Uterus (tissue), 4 donors: Measurements from ENCODE around the gene FKBP10. TPM values are rescaled to one million over a fixed set of nuclear protein-coding genes. Genes with fewer than 3 reads are reported as not detected.

Experiments used
- DNase-seq, 2 donors: peaks; one replicate each; pipeline ENCODE4 v3.0.0-alpha.2; 2019 to 2020
- H3K27ac ChIP-seq, 2 donors: fragments of 200-600 bp; sonication (generic); 1 replicate in 1 of 2; 2 replicates in 1 of 2; pipeline ENCODE4 v1.5.1; 2016 to 2018
- H3K27me3 ChIP-seq, 2 donors: fragments of 200-600 bp; sonication (generic); one replicate each; pipeline ENCODE4 v1.5.1; 2018 to 2019; ENCODE audit warnings: control low read depth in 1 of 2
- H3K36me3 ChIP-seq, 2 donors: fragments of 200-600 bp; sonication (generic); one replicate each; pipeline ENCODE4 v1.5.1; 2019; ENCODE audit warnings: control low read depth in 1 of 2
- H3K4me1 ChIP-seq, 2 donors: fragments of 200-600 bp; sonication (generic); one replicate each; pipeline ENCODE4 v1.5.1; 2018 to 2019; ENCODE audit warnings: control low read depth in 1 of 2
- H3K4me3 ChIP-seq, 2 donors: fragments of 200-600 bp; sonication (generic); 1 replicate in 1 of 2; 2 replicates in 1 of 2; pipeline ENCODE4 v1.5.1; 2018 to 2019; ENCODE audit warnings: mild to moderate bottlenecking in 1 of 2
- H3K9me3 ChIP-seq, 2 donors: fragments of 200-600 bp; sonication (generic); one replicate each; pipeline ENCODE4 v1.5.1; 2019; ENCODE audit warnings: control low read depth in 1 of 2
- CTCF ChIP-seq, 4 experiments: fragments of 200-600 bp in 2 of 4; fragments of 450-650 bp in 2 of 4; sonication (generic) in 2 of 4; IDR thresholded peaks; one replicate each; pipeline ENCODE4 v1.5.1; 2016 to 2019; ENCODE audit warnings: antibody characterized with exemption in 4 of 4, mild to moderate bottlenecking in 2 of 4, moderate library complexity in 1 of 4
- POLR2A ChIP-seq, 2 donors: fragments of 450-650 bp; IDR thresholded peaks; one replicate each; pipeline ENCODE4 v1.6.1; 2016; ENCODE audit warnings: antibody characterized with exemption in 2 of 2, mild to moderate bottlenecking in 1 of 2, moderate library complexity in 1 of 2
- intact Hi-C: fragments of 100-400 bp; cut with DNase I; formaldehyde crosslinking; loops from one replicate; pipeline ENCODE4 v1.15.1; 2023; ENCODE audit warnings: low total_unique reads
- total RNA-seq, 4 donors: library from RNA; depleted of rRNA in 3 of 4; stranded (reverse); fragments of >200 nt in 3 of 4; gene quantifications; one replicate each; pipeline versions ENCODE4 v1.1.0 to v1.2.4, GENCODE V29; 2014 to 2023
- donor health status: DM: yes; HTN: yes; CAD: no.

FKBP10 gene
- total RNA-seq, 4 donors from 2014 or later = 22.9 to 226 (median 89.5) TPM

- TF ChIP-seq POLR2A (IDR thresholded peaks at IDR 0.05) (no peak), CTCF (IDR thresholded peaks at IDR 0.05) (no peak)
- H3K36me3 ChIP-seq = no peaks in the 10 kb centered on the region
- H3K27ac ChIP-seq = peak overlapping the region; percentile 83 to 86
- intact Hi-C loops = no loop called here
- H3K9me3 ChIP-seq = no peaks in the 10 kb centered on the region
- peaks cover 0 to 7% of the 10 kb centered on the region in 2 donors for H3K4me1 ChIP-seq
- DNase-seq = no peak
- H3K4me3 ChIP-seq = peak overlapping the region; percentile 74 to 78
- no peaks in the 10 kb centered on the region for H3K27me3 ChIP-seq
Observed at GRCh38 chr17:41813152-41813680, 412 bp downstream of the FKBP10 start.

- Histone ChIP-seq H3K9me3 (no peaks in the 10 kb centered on the region), H3K36me3 (no peaks in the 10 kb centered on the region), H3K27me3 (no peaks in the 10 kb centered on the region), H3K27ac (peak overlapping the region; percentile 83 to 86), H3K4me1 (peaks cover 0 to 7% of the 10 kb centered on the region in 2 donors), H3K4me3 (peak overlapping the region; percentile 74 to 78)
- no peak for DNase-seq
- TF ChIP-seq POLR2A (IDR thresholded peaks at IDR 0.05) (no peak), CTCF (IDR thresholded peaks at IDR 0.05) (no peak)
- intact Hi-C loops = no loop called here
Observed at GRCh38 chr17:41813699-41814124, 908 bp downstream of the FKBP10 start.

- TF ChIP-seq POLR2A (IDR thresholded peaks at IDR 0.05) (no peak), CTCF (IDR thresholded peaks at IDR 0.05) (no peak)
- H3K4me1 ChIP-seq = peaks cover 0 to 7% of the 10 kb centered on the region in 2 donors
- H3K27me3 ChIP-seq = no peaks in the 10 kb centered on the region
- H3K27ac ChIP-seq = peak overlapping the region in 1 of 2 donors; percentile 86
- H3K4me3 ChIP-seq = no peak overlapping the region
- intact Hi-C loops = no loop called here
- DNase-seq = no peak
- H3K36me3 ChIP-seq = no peaks in the 10 kb centered on the region
- H3K9me3 ChIP-seq = no peaks in the 10 kb centered on the region
Observed at GRCh38 chr17:41814195-41814594, 1.4 kb downstream of the FKBP10 start.

- TF ChIP-seq CTCF (IDR thresholded peaks at IDR 0.05) (no peak), POLR2A (IDR thresholded peaks at IDR 0.05) (no peak)
- Histone ChIP-seq H3K27ac (no peak overlapping the region), H3K4me1 (no peaks in the 10 kb centered on the region), H3K9me3 (no peaks in the 10 kb centered on the region), H3K36me3 (no peaks in the 10 kb centered on the region), H3K4me3 (no peak overlapping the region), H3K27me3 (no peaks in the 10 kb centered on the region)
- no peak for DNase-seq
- intact Hi-C loops = no loop called here
Observed at GRCh38 chr17:41816637-41817320, 4.0 kb downstream of the FKBP10 start.

GRCh38 chr17:41818024-41818423 is 5.2 kb downstream of the FKBP10 start:
- Histone ChIP-seq H3K4me1 (no peaks in the 10 kb centered on the region), H3K36me3 (no peaks in the 10 kb centered on the region), H3K4me3 (no peak overlapping the region), H3K9me3 (no peaks in the 10 kb centered on the region), H3K27me3 (no peaks in the 10 kb centered on the region), H3K27ac (no peak overlapping the region)
- no peak for DNase-seq
- no peak for TF ChIP-seq POLR2A (IDR thresholded peaks at IDR 0.05)
- no peak for TF ChIP-seq CTCF (IDR thresholded peaks at IDR 0.05)
- intact Hi-C loops = no loop called here
